ENCODE results near the gene TAS1R1. TPM values are rescaled to one million over a fixed set of nuclear protein-coding genes. Genes with fewer than 3 reads are reported as not detected.

The TAS1R1 gene
- total and polyA plus RNA-seq, 10 of the 15 experiments (the other 5 are each of a cell fraction or from before 2014, with no cell fraction given), result 0.03 to 0.06 (median 0.04) TPM; not detected in 7

- TF ChIP-seq SREBF1 (IDR thresholded peaks at IDR 0.05; ENCODE audit: low read length) (no peak), HDAC6 (IDR thresholded peaks at IDR 0.05; ENCODE audit: unreplicated experiment) (no peak), ATF3 (IDR thresholded peaks at IDR 0.05; ENCODE audit: borderline replicate concordance, extremely low read depth, low read depth, low read length) (no peak)
Observed at GRCh38 chr1:6622396-6623152, 67.5 kb downstream of the TAS1R1 start (continued).

- Histone ChIP-seq H3K4me2 (ENCODE audit: control insufficient read depth, insufficient read depth) (no peak overlapping the region), H3K4me3 (no peak overlapping the region), H3K79me2 (ENCODE audit: control insufficient read depth, insufficient read depth, low read length) (peaks cover 22% of the 10 kb centered on the region), H3K36me3 (ENCODE audit: control insufficient read depth in 2 of 2, insufficient read depth in 2 of 2, low read length in 1 of 2) (peaks cover 9 to 17% of the 10 kb centered on the region in 2 experiments; a peak in 3 of 4 replicates), H3K9ac (ENCODE audit: control insufficient read depth, insufficient read depth, low read length) (no peak overlapping the region), H3K9me3 (replicated peaks; ENCODE audit: control insufficient read depth, insufficient read depth, low read length) (no peaks in the 10 kb centered on the region), H3K27me3 (replicated peaks in 1 of 2; ENCODE audit: control insufficient read depth in 2 of 2, insufficient read depth in 2 of 2, low read length in 1 of 2) (no peaks in the 10 kb centered on the region), H4K20me1 (ENCODE audit: control insufficient read depth, insufficient read depth) (no peaks in the 10 kb centered on the region), H3K27ac (ENCODE audit: control insufficient read depth, insufficient read depth) (no peak overlapping the region), H2AFZ (ENCODE audit: control insufficient read depth, low read depth, low read length) (no peak overlapping the region), H3K4me1 (ENCODE audit: control insufficient read depth, insufficient read depth, low read length) (peaks cover 16% of the 10 kb centered on the region)
- ChIA-PET CTCF (interaction anchor here (1.2 to 2.2 kb wide), 3 partner anchors 23 to 69 kb away, joined by 4 to 5 read pairs (median 4); partner anchors contain the start of gene NOL9), POLR2A (interaction anchor here (1.0 kb wide), 1 partner anchor 8 kb away, joined by 3 read pairs; no protein-coding TSS in a partner anchor), SMC1A (ENCODE audit: uncharacterized antibody, unreplicated experiment) (interaction anchor here (1.2 to 2.1 kb wide), 2 partner anchors 14 to 44 kb away, joined by 3 to 5 read pairs; partner anchors contain the start of gene ZBTB48), RAD21 (ENCODE audit: unreplicated experiment) (interaction anchor here (0.7 to 1.1 kb wide), 3 partner anchors 8 to 69 kb away, joined by 4 to 6 read pairs (median 5); partner anchors contain the start of gene NOL9)
- intact Hi-C loops (cut with micrococcal nuclease; ENCODE audit: unreplicated experiment), result no loop called here
- TF ChIP-seq SPI1 (IDR thresholded peaks at IDR 0.05; ENCODE audit: borderline replicate concordance, insufficient read depth, low read depth, low read length) (no peak), ZNF24 (IDR thresholded peaks at IDR 0.05) (no peak), MEF2B (IDR thresholded peaks at IDR 0.05; ENCODE audit: partially characterized antibody, poor library complexity, severe bottlenecking) (no peak), PBX3 (IDR thresholded peaks at IDR 0.05; ENCODE audit: insufficient replicate concordance, low read depth, low read length) (no peak), FOXK2 (IDR thresholded peaks at IDR 0.05) (no peak)
- TF ChIP-seq, protein P1, sequence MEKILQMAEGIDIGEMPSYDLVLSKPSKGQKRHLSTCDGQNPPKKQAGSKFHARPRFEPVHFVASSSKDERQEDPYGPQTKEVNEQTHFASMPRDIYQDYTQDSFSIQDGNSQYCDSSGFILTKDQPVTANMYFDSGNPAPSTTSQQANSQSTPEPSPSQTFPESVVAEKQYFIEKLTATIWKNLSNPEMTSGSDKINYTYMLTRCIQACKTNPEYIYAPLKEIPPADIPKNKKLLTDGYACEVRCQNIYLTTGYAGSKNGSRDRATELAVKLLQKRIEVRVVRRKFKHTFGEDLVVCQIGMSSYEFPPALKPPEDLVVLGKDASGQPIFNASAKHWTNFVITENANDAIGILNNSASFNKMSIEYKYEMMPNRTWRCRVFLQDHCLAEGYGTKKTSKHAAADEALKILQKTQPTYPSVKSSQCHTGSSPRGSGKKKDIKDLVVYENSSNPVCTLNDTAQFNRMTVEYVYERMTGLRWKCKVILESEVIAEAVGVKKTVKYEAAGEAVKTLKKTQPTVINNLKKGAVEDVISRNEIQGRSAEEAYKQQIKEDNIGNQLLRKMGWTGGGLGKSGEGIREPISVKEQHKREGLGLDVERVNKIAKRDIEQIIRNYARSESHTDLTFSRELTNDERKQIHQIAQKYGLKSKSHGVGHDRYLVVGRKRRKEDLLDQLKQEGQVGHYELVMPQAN (conservative IDR thresholded peaks at IDR 0.05), result no peak
- TF ChIP-seq, protein P2, sequence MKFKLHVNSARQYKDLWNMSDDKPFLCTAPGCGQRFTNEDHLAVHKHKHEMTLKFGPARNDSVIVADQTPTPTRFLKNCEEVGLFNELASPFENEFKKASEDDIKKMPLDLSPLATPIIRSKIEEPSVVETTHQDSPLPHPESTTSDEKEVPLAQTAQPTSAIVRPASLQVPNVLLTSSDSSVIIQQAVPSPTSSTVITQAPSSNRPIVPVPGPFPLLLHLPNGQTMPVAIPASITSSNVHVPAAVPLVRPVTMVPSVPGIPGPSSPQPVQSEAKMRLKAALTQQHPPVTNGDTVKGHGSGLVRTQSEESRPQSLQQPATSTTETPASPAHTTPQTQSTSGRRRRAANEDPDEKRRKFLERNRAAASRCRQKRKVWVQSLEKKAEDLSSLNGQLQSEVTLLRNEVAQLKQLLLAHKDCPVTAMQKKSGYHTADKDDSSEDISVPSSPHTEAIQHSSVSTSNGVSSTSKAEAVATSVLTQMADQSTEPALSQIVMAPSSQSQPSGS (IDR thresholded peaks at IDR 0.05; ENCODE audit: low read length), result no peak
- FAIRE-seq, result no peak
- WGBS (ENCODE audit: insufficient coverage, insufficient replicate concordance, low lambda C conversion rate, missing lambda C conversion rate), result 75% methylated on average over 14 of the region's 14 CpGs
- DNase-seq (ENCODE audit: low read depth, low spot score), result no peak
- in situ Hi-C loops (cut with MboI), result no loop called here
- no TSS peak for BruUV-seq (replicated peaks)
- ATAC-seq, result no peak
Observed at GRCh38 chr1:6623269-6623965, 68.3 kb downstream of the TAS1R1 start.

All from GM12878 (cell line).